Stimulated activated CD4-positive, alpha-beta T cell treated with anti-CD3 and anti-CD28 coated beads, TNF-alpha, amount 100 ng/mL, for 1 hour (primary cell): Measurements from ENCODE around the gene VIP.
"Not testable (repeated sequence)": the region's sequence is repeated elsewhere in the genome, so short reads cannot be mapped to it uniquely, and the experiment has no call there.

Experiments
- DNase-seq, 3 donors: peaks; one replicate each; pipeline ENCODE4 v3.0.0-alpha.2; 2020; ENCODE audit warnings: low read depth in 3 of 3, low spot score in 1 of 3

VIP gene

GRCh38 chr6:152750694-152751093 is at the start of gene VIP:
TSS of gene VIP (plus strand) at chr6:152750797. CDS start at chr6:152752178, 1,381 bp downstream.
- DNase-seq: no peak

- DNase-seq: no peak
Measured at GRCh38 chr6:152701081-152701862, 49.3 kb upstream of the VIP start.

DNA sequence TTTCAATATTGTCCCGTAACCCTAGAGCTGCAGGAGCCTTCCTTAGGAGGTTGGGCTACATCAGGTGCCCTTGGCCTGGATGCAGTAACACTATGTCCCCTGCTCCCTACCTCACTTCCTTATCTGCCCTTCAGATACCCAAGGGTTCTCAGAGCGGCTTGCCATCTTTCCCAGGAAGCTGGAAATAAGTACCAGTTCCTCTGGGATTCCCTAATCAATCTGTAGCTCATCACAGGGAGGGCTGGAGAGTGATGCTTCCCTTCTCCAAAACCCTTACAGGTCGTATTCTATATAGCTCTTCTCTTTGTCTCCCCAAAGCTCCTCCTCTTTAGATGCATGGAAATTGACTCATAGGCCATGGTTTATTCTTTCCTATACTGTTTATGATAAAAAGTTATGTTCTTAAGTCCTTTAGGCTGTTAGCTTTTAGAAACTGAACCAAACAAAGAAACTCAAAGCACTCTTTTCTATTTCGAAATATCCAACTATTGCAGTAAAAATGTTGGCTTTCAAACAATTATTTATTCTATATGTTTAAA is 48.7 kb upstream of the VIP start:
- DNase-seq: no peak

DNA sequence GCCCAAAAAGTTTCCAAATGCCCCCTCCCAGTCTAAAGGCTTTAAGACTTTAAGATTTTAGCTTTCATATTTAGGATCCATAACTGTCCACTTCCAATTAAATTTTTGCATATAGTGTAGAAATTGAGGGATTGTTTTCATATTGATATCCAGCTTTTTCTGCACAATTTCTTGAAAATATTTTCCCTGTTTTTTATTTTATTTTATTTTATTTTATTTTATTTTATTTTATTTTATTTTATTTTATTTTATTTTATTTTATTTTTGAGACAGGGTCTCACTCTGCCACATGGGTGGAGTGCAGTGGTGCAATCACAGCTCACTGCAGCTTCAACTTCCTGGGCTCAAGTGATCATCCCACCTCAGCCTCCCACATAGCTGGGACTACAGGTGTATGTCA is 46.8 kb upstream of the VIP start:
- DNase-seq: not testable (repeated sequence)

- DNase-seq: no peak
Measured at GRCh38 chr6:152705327-152705726, 45.3 kb upstream of the VIP start.

DNA sequence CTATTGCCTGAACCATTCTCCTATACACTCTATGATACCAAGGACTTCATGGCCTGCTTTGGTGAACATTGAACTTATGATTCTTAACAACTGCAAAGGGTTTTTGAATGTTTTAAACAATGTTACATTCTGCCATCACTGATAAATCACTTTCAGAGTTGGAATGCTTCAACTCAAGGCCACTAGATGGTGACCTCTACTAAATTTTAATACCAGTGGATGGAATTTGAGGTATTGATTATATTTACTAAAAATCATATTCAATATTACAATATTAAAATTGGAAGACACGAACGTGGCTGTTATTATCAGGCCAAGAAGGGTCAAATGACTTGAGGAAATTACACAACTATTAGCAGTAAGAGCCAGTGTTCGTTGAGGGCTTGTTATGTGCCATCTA is 34.3 kb upstream of the VIP start:
- no peak for DNase-seq

DNA sequence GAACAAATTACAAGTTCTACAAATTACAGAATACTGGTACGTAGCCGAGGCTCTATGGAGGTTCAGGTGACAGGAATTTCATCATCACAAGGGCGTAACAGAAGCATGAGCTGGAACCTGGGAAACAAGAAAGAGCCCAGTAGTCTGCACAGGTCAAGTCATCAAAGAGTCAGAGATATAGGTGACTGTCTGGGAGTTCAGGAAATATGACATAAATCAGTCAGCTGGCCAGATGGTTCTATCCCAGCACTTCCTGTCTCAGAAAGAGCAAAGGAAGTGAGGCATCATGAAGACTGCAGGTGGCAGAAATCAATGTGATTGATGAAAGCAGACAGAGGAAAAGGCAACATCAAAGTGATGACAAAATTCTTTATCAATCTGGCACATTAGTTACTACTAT is 29.6 kb upstream of the VIP start:
- DNase-seq: no peak

DNA sequence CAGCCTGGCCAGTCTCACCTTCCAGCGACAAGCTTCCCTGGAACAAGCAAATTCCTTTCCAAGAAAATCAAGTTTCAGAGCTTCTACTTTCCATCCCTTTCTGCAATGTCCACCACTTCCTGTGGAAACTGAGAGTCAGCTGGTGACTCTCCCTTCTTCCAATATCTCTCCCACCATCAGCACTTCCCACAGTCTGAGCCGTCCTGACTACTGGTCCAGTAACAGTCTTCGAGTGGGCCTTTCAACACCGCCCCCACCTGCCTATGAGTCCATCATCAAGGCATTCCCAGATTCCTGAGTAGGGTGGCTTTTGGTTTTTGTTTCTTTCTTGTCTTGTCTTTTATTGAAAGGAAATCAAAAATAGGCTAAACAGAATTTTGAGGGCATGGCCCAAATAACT is 28.6 kb upstream of the VIP start:
- no peak for DNase-seq

DNA sequence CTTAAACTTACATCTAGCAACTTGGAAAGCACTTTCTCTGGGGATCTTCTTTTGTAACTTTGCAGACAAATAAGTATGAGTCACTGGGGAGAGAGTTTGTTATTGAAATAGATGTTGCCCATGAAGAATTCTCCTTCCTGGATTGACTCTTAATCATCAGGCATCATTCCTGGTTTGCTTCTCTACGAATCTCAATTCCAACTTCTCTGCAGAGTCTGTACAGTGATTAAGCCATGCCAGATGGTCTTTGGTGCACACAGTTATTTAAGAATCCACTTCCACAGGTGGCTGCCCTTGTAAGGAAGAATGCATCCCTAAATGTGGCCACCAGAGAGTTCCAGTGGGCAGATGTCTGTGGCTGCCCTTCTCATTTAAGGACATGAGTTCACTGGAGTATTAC is 27.2 kb upstream of the VIP start:
- no peak for DNase-seq

DNA sequence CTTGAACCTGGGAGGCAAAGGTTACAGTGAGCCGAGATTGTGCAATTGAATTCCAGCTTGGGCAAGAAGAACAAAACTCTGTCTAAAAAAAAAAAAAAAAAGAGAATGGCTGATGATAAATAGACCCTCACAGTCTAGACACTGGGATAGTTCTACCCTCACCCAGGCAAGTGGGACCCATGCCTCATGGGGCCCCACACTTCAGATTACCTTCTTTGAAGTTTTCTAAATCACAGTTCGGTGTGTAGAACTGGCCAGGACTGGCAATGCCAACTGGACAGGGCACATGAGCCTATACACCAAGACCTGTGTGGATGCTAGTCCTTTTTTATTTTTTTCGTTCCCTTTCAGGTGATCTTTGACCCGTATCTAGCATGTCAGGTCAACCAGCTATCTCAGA is 24.3 kb upstream of the VIP start:
- DNase-seq: no peak

- DNase-seq: no peak
Measured at GRCh38 chr6:152727507-152727906, 23.1 kb upstream of the VIP start.

DNA sequence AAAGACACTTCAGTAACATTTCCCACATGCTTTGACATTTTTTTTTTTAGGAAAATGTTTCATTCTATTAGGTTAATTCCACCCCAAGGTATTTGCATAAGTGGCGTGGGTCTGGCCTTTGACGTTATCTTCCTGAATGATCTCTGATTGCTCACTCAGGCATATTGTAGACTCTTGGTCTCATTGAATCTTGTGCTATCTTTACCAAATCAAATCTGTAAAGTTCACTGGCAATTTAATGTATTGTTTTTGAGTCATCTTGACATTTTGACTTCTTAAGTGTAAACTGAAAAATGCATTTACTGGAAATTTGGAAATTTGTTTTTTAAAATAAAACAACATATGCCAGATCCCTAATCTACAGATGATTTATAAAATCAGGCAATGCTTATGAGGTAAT is 16.0 kb upstream of the VIP start:
- DNase-seq: no peak

- no peak for DNase-seq
Measured at GRCh38 chr6:152736687-152737273, 13.8 kb upstream of the VIP start.

- DNase-seq: no peak
Measured at GRCh38 chr6:152745509-152746171, 5.0 kb upstream of the VIP start.

GRCh38 chr6:152746172-152746553 is 4.4 kb upstream of the VIP start:
- DNase-seq: no peak

- no peak for DNase-seq
Measured at GRCh38 chr6:152748843-152749242, 1.8 kb upstream of the VIP start.

DNA sequence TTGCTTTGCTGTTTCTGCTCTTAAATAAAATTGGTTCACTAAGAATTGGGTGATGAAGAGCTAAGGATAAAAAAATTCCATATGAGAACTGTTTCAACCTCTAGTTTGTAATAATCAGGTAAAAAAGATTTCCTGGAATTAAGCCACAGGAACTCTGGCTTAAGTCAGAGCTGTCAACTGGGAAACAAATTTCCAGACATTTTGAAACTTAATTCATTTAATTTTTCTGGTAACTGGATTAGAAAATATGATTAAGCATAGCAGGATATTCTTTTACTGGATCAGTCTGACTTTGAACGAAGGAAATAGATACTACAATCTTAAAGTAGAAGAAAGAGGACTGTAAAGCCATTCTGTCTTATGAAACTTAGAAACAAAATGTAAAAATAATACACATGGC is 1.3 kb upstream of the VIP start:
- no peak for DNase-seq

DNA sequence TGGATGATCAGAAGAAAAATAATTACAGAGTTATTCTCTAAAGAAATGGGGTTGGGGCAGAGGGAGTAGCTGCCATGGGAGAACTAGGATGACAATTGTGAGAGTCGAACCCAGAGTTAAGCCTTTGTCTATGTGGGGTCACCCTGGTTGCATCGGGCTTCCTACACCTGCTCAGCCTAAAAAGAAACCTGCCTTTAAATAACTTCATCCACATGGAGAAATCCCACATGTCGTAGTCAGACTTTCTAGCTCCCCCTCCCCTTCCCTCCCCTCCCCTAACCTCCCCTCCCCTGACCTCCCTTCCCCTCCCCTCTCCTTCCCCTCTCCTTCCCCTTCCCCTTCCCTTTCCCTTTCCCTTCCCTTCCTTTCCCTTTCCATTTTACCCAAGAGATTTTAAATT is 14.7 kb downstream of the VIP start:
- DNase-seq: no peak

DNA sequence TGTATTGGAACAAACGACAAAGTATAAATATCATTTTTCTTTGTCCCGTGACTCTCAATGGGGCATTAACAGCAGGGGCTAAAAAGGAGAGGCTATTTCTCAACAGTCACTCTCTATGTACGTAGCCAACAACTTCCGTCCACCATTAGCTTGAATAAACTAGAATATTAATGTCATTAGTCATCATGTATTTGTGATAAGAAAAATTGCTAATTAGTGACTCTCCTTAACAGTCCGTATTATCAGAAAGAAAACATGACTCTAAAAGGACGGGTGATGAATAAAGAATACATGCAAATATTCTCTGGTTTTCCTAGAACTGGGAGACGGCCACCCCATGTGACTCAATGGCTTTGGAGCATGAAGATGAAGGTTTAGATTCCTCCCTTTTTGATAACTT is 18.6 kb downstream of the VIP start:
- no peak for DNase-seq

- no peak for DNase-seq
Measured at GRCh38 chr6:152769993-152770392, 19.4 kb downstream of the VIP start.

DNA sequence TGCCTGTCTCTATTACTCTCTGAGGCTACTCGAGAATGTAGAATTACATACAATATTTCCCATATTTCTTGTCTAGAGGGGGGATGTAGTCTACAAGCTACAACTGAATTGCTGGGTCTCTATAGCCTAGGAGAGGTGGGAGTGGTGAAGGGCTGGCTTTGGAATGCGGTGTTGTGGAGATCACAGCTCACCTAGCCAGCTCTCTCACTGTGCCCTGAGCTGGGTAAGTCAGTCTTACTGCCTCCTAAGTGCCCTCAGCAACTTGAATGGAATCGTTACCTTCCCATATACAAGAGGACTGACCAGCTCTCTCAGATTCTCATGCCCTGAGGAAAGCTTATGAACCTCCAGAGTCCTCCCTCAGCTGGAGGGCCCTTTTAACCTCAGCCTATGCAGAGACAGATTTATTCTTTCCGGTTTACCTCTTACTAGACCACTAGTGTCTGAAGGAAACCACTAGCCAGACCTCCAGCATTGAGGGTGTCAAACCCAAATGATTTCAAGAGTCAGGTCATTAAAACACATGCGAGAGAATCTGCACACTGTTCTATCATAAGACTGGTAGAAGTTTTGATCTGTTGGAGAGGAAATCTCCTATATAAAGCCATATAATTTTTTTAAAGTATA is 20.6 kb downstream of the VIP start:
- DNase-seq: no peak

- no peak for DNase-seq
Measured at GRCh38 chr6:152775428-152775827, 24.8 kb downstream of the VIP start.
